Astrocyte of the spinal cord (primary cell): Measurements from ENCODE around the gene GAK.
A peak's percentile ranks its signal among the peaks of the same experiment; 100 is the strongest.

Experiments used
- DNase-seq: peaks from one replicate; pipeline ENCODE4 v3.0.0; 2011; ENCODE audit warnings: low read depth, low spot score
- H3K4me3 ChIP-seq: 2 replicates; pipeline ENCODE4 v1.5.1; 2011; ENCODE audit warnings: low read depth, mild to moderate bottlenecking, low read length, moderate library complexity
- in situ Hi-C: cut with HindIII; loops from 2 replicates; pipeline ENCODE4 v1.10.0; 2017; ENCODE audit warnings: low sequenced_read_pairs
- TF ChIP-seq, protein P1 (sequence below): IDR thresholded peaks from 2 replicates; pipeline ENCODE4 v1.5.1; 2012; ENCODE audit warnings: low read depth, mild to moderate bottlenecking, low read length, inconsistent platforms

The GAK gene

DNA sequence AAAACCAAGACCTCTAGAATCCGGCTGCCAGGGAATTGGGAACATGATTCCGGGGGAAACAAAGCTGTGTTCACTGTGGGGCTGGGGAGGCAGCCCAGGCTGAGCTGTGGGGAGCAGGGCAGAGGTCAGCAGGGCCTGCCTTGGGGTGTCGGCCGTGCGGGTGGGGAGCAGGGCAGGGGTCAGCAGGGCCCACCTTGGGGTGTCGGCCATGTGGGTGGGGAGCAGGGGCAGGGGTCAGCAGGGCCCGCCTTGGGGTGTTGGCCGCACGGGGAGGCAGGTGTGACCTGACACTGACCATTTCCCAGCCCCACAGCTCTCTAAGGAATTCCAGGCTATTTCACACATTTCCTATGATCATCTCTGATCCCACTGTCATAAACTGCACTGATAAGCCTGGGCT, 60.6 kb downstream of the GAK start:
- no peak for DNase-seq
- TF ChIP-seq, protein P1, sequence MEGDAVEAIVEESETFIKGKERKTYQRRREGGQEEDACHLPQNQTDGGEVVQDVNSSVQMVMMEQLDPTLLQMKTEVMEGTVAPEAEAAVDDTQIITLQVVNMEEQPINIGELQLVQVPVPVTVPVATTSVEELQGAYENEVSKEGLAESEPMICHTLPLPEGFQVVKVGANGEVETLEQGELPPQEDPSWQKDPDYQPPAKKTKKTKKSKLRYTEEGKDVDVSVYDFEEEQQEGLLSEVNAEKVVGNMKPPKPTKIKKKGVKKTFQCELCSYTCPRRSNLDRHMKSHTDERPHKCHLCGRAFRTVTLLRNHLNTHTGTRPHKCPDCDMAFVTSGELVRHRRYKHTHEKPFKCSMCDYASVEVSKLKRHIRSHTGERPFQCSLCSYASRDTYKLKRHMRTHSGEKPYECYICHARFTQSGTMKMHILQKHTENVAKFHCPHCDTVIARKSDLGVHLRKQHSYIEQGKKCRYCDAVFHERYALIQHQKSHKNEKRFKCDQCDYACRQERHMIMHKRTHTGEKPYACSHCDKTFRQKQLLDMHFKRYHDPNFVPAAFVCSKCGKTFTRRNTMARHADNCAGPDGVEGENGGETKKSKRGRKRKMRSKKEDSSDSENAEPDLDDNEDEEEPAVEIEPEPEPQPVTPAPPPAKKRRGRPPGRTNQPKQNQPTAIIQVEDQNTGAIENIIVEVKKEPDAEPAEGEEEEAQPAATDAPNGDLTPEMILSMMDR: no peak
- in situ Hi-C loops: no loop called here
- H3K4me3 ChIP-seq: no peak overlapping the region

GRCh38 chr4:870951-871350, 61.2 kb downstream of the GAK start:
- in situ Hi-C loops: no loop called here
- no peak for DNase-seq
- H3K4me3 ChIP-seq: no peak overlapping the region
- TF ChIP-seq, protein P1: no peak

DNA sequence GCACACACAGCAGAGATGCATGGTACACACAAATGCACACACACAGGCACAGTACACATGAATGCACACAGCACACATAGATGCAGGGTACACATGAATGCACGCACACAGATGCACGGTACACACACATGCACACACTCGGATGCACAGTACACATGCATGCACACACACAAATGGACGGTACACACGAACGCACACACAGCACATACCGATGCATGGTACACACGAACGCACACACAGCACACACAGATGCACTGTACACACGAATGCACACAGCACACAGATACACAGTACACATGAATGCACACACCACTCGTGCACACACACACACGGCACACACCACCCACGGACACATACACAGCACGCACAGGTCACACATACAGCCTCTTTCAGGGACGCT, 62.3 kb downstream of the GAK start:
- in situ Hi-C loops: no loop called here
- no peak overlapping the region for H3K4me3 ChIP-seq
- TF ChIP-seq, protein P1: no peak
- no peak for DNase-seq

DNA sequence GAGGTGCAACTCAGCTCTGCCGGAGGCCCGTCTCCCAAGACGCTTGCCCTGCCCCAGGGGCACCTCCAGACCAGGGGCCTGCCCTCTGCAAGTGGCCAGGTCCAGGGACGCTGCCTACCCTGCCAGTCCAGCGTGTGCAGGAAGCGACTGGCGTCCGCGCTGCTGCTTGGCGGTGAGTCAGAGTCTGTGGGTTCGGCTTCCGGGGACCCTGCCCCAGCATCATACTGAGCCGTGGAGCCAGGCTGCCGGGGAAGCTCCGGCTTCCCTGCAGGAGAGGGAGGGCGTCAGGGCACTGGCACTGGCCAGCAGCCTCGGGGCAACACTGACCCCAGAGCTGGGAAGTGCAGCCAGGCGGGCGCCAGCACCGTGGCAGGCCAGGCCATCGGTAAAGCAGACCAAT, 63.7 kb downstream of the GAK start:
- in situ Hi-C loops: no loop called here
- TF ChIP-seq, protein P1: no peak
- H3K4me3 ChIP-seq: no peak overlapping the region
- DNase-seq: no peak

- DNase-seq: no peak
- in situ Hi-C loops: no loop called here
- TF ChIP-seq, protein P1: no peak
- no peak overlapping the region for H3K4me3 ChIP-seq
These were observed 64.4 kb downstream of the GAK start for GRCh38 chr4:867526-868250.

DNA sequence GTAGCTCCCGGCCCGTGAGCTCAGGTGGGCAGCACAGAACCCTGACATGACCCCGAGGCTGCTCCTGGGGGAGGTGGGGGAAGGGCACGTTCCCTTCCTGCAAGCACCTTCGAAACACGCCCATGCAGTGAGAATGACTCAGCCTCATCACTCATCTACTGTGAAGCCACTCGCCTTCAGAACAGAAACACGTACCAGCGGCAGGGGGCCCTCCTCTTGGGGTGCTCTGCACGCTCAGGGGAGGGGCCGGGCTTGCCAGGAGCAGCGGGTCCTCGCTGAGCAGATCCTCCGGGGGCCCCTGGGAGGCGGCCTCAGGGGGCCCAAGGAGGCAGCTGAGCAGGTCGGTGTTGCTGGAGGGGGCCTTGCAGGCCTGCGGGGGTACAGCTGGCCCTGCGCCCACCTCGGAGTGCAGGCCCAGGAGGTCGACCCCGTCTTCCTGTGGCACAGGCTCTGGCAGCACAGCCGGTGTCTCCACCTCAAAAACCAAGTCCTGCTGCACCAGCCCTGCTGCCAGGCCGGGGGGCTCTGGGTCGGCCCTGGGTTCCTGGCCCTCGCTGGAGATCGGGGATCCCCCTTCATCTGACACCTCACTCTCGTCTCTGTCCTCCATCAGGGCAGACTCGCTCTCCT, 65.2 kb downstream of the GAK start:
- in situ Hi-C loops: no loop called here
- TF ChIP-seq, protein P1: no peak
- no peak overlapping the region for H3K4me3 ChIP-seq
- peak; percentile 32 for DNase-seq
